Uterus (tissue), 4 donors: ENCODE data around the gene PPM1M. TPM values are rescaled to one million over a fixed set of nuclear protein-coding genes. Genes with fewer than 3 reads are reported as not detected.

ENCODE experiments used
- DNase-seq, 2 donors: peaks; one replicate each; pipeline ENCODE4 v3.0.0-alpha.2; 2019 to 2020
- H3K27ac ChIP-seq, 2 donors: fragments of 200-600 bp; sonication (generic); 1 replicate in 1 of 2; 2 replicates in 1 of 2; pipeline ENCODE4 v1.5.1; 2016 to 2018
- H3K27me3 ChIP-seq, 2 donors: fragments of 200-600 bp; sonication (generic); one replicate each; pipeline ENCODE4 v1.5.1; 2018 to 2019; ENCODE audit warnings: control low read depth in 1 of 2
- H3K36me3 ChIP-seq, 2 donors: fragments of 200-600 bp; sonication (generic); one replicate each; pipeline ENCODE4 v1.5.1; 2019; ENCODE audit warnings: control low read depth in 1 of 2
- H3K4me1 ChIP-seq, 2 donors: fragments of 200-600 bp; sonication (generic); one replicate each; pipeline ENCODE4 v1.5.1; 2018 to 2019; ENCODE audit warnings: control low read depth in 1 of 2
- H3K4me3 ChIP-seq, 2 donors: fragments of 200-600 bp; sonication (generic); 1 replicate in 1 of 2; 2 replicates in 1 of 2; pipeline ENCODE4 v1.5.1; 2018 to 2019; ENCODE audit warnings: mild to moderate bottlenecking in 1 of 2
- H3K9me3 ChIP-seq, 2 donors: fragments of 200-600 bp; sonication (generic); one replicate each; pipeline ENCODE4 v1.5.1; 2019; ENCODE audit warnings: control low read depth in 1 of 2
- POLR2A ChIP-seq, 2 donors: fragments of 450-650 bp; IDR thresholded peaks; one replicate each; pipeline ENCODE4 v1.6.1; 2016; ENCODE audit warnings: antibody characterized with exemption in 2 of 2, mild to moderate bottlenecking in 1 of 2, moderate library complexity in 1 of 2
- intact Hi-C: fragments of 100-400 bp; cut with DNase I; formaldehyde crosslinking; loops from one replicate; pipeline ENCODE4 v1.15.1; 2023; ENCODE audit warnings: low total_unique reads
- total RNA-seq, 4 donors: library from RNA; depleted of rRNA in 3 of 4; stranded (reverse); fragments of >200 nt in 3 of 4; gene quantifications; one replicate each; pipeline versions ENCODE4 v1.1.0 to v1.2.4, GENCODE V29; 2014 to 2023
- TF ChIP-seq, protein P1 (sequence below), 4 experiments: fragments of 200-600 bp in 2 of 4; fragments of 450-650 bp in 2 of 4; sonication (generic) in 2 of 4; IDR thresholded peaks; one replicate each; pipeline ENCODE4 v1.5.1; 2016 to 2019; ENCODE audit warnings: antibody characterized with exemption in 4 of 4, mild to moderate bottlenecking in 2 of 4, moderate library complexity in 1 of 4
- donor health status: DM: yes; HTN: yes; CAD: no.

The PPM1M gene
- total RNA-seq, 4 donors from 2014 or later = 23.9 to 32.3 (median 31.5) TPM

DNA sequence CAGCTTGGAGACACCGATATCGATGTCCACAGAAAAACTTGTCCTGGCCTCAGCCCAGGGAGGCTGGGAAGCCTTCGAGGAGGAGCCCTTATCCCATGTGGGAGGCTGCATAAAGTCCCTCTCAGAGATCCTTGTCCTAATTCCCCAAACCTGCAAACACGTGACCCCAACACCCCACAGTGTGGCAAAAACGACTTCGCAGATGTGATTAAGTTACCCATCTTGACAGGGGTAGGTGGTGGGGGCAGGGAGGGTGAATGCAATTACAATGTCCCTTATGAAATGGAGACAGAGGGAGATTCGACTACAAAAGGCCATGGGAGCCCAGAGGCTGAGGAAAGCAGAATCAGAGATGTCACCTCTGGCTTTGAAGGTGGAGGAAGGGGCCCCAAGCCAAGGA, 17.8 kb upstream of the PPM1M start:
- Histone ChIP-seq H3K27me3 (no peaks in the 10 kb centered on the region), H3K36me3 (no peaks in the 10 kb centered on the region), H3K9me3 (no peaks in the 10 kb centered on the region), H3K4me1 (no peaks in the 10 kb centered on the region), H3K4me3 (no peak overlapping the region), H3K27ac (no peak overlapping the region)
- TF ChIP-seq, protein P1, sequence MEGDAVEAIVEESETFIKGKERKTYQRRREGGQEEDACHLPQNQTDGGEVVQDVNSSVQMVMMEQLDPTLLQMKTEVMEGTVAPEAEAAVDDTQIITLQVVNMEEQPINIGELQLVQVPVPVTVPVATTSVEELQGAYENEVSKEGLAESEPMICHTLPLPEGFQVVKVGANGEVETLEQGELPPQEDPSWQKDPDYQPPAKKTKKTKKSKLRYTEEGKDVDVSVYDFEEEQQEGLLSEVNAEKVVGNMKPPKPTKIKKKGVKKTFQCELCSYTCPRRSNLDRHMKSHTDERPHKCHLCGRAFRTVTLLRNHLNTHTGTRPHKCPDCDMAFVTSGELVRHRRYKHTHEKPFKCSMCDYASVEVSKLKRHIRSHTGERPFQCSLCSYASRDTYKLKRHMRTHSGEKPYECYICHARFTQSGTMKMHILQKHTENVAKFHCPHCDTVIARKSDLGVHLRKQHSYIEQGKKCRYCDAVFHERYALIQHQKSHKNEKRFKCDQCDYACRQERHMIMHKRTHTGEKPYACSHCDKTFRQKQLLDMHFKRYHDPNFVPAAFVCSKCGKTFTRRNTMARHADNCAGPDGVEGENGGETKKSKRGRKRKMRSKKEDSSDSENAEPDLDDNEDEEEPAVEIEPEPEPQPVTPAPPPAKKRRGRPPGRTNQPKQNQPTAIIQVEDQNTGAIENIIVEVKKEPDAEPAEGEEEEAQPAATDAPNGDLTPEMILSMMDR (IDR thresholded peaks at IDR 0.05) = no peak
- TF ChIP-seq POLR2A (IDR thresholded peaks at IDR 0.05) = no peak
- intact Hi-C loops = no loop called here
- no peak for DNase-seq

DNA sequence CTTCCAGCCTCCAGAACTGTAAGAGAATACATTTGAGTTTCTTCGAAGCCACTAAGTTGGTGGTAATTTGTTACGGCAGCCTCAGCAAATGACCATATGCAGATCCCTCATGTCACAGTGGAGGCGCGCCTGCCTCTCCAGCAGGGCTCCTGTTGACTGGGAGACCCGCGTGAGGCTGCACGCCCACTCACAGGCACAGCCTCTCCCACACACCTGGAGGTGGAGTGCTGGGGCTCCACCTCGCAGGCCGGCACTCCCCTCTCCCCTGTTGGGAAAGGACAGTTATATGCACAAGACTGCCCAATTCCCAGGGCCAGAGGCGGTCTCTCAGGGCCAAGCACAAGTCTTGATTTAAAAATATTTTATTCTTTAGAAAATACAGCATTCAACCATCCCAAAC, 17.3 kb upstream of the PPM1M start:
- H3K27ac ChIP-seq = no peak overlapping the region
- H3K4me3 ChIP-seq = no peak overlapping the region
- DNase-seq = no peak
- H3K36me3 ChIP-seq = no peaks in the 10 kb centered on the region
- intact Hi-C loops = no loop called here
- H3K27me3 ChIP-seq = no peaks in the 10 kb centered on the region
- H3K9me3 ChIP-seq = no peaks in the 10 kb centered on the region
- TF ChIP-seq, protein P1 (IDR thresholded peaks at IDR 0.05) = no peak
- TF ChIP-seq POLR2A (IDR thresholded peaks at IDR 0.05) = no peak
- no peaks in the 10 kb centered on the region for H3K4me1 ChIP-seq

DNA sequence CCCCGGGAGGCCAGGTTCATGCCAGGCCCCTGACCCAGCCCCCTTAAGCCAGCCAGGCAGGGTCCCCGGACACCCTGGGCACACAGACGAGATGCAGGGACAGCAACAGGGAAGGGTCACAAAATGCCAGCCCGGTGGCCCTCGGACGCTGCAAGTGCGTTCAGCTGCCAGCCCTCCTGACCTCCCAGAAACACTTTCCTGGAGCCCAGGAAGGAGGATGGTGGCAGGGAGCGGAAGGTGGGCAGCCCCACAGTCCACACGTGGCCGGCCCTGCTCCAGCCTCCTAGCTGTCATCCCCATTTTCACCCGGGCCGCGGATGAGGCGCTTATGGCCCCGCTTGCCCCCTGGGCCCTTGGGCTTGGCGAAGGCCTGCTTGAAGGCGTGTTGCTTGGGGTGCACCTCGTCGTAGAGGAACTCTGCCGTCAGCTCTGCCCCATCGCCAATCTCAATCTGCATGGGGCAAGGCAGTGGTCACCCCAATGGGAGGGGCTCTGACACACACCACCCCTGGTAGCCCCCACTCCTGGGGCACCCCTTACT, 16.7 kb upstream of the PPM1M start:
- no peaks in the 10 kb centered on the region for H3K9me3 ChIP-seq
- no peak for DNase-seq
- no peak overlapping the region for H3K4me3 ChIP-seq
- no peaks in the 10 kb centered on the region for H3K4me1 ChIP-seq
- H3K36me3 ChIP-seq = no peaks in the 10 kb centered on the region
- H3K27ac ChIP-seq = no peak overlapping the region
- no peak for TF ChIP-seq POLR2A (IDR thresholded peaks at IDR 0.05)
- TF ChIP-seq, protein P1 (IDR thresholded peaks at IDR 0.05) = no peak
- no peaks in the 10 kb centered on the region for H3K27me3 ChIP-seq
- intact Hi-C loops = no loop called here

DNA sequence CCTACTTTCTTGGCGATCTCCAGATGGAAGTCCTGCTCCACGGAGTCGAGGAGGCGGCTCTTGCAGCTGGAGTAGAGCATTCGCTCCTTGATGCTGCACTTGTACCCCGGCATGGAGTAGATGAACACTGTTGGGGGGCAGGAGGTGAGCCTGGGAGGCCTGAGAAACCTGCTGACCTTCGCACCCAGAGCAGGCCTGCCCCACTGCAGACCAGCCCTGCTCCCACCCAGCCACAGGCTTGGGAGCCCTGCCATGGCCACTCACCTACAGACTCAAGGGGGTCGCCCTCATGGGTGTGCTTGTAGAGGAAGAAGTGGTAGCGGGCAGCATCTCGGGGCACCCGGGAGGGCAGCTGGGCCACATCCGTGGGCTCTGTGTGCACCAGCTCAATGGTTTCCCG, 15.9 kb upstream of the PPM1M start:
- intact Hi-C loops = loop anchor here (5.0 kb wide), 1 partner anchor 103 kb away; no protein-coding TSS in a partner anchor
- TF ChIP-seq, protein P1 (IDR thresholded peaks at IDR 0.05) = no peak
- TF ChIP-seq POLR2A (IDR thresholded peaks at IDR 0.05) = no peak
- no peaks in the 10 kb centered on the region for H3K36me3 ChIP-seq

DNA sequence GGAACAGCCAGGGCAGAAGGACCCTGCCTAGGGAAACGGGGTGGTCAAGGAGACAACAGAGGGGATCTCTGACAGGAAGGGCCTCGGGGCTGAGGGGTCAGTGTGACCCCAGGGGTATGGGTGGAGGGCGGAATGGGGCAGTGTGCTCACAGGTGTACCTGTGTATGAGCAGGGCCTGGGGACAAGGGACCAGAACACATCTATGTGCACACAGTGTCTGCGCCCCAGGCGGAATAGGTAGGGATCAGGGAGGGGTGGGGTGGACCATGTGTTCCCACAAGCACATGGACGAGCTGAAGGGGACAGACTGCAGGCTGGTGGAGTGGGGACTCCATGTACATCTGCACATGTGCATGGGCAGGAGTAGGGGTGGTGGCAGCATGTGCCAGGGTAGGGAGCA, 15.1 kb upstream of the PPM1M start:
- Histone ChIP-seq H3K27ac (no peak overlapping the region), H3K36me3 (no peaks in the 10 kb centered on the region), H3K4me1 (no peaks in the 10 kb centered on the region), H3K9me3 (no peaks in the 10 kb centered on the region), H3K4me3 (no peak overlapping the region), H3K27me3 (no peaks in the 10 kb centered on the region)
- intact Hi-C loops = loop anchor here (5.0 kb wide), 1 partner anchor 102 kb away; no protein-coding TSS in a partner anchor
- TF ChIP-seq, protein P1 (IDR thresholded peaks at IDR 0.05) = no peak
- TF ChIP-seq POLR2A (IDR thresholded peaks at IDR 0.05) = no peak
- DNase-seq = no peak

More for the DNA sequence above, 15.9 kb upstream of the PPM1M start:
- no peaks in the 10 kb centered on the region for H3K9me3 ChIP-seq
- no peak for DNase-seq
- H3K4me1 ChIP-seq = no peaks in the 10 kb centered on the region
- H3K27ac ChIP-seq = no peak overlapping the region
- H3K27me3 ChIP-seq = no peaks in the 10 kb centered on the region
- H3K4me3 ChIP-seq = no peak overlapping the region
